ENCODE data around the gene ADA. TPM values are rescaled to one million over a fixed set of nuclear protein-coding genes. Genes with fewer than 3 reads are reported as not detected.
"Not testable (repeated sequence)": the region's sequence is repeated elsewhere in the genome, so short reads cannot be mapped to it uniquely, and the experiment has no call there.

Gene ADA
- 39.6 TPM for total RNA-seq
- 10 to 100 TPM; 28.1 to 41.3 (median 37.4) TPM for polyA plus RNA-seq

- peak within 1 kb of the TSS; percentile 99 for H3K4me3 ChIP-seq (ENCODE audit: low read depth, low read length)
Observed at GRCh38 chr20:44651684-44652423, at the start of gene ADA. ADA (minus strand) TSS chr20:44651699; CDS start chr20:44651607, 92 bp downstream.

DNA sequence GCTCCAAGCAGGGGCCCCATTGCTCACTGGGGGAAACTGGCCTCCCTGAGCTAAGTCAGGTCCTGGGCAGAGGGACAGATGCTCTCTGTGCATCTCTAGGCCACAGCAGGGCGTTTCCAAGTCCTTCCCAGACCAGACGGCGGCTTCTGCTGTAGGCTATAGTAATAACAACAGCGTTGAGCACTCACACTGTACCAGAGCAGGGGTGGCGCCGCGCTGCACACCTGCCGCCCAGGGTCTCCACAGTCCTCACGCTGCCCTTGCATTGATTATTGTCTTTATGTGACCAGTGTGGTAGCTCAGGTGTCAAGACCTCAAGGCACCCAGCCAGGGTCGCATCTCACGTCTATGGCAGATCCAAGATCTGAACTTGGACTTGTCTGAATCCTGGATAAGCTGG lies 48.8 kb upstream of the ADA start:
- H3K36me3 ChIP-seq (ENCODE audit: control insufficient read depth, insufficient read depth, low read length) = no peaks in the 10 kb centered on the region
- H3K4me3 Mint-ChIP-seq = no peak overlapping the region
- no peak overlapping the region for H3K27ac ChIP-seq (ENCODE audit: insufficient read depth, low read length, poor library complexity, severe bottlenecking)
- H3K27me3 ChIP-seq (ENCODE audit: control insufficient read depth, insufficient read depth, low read length) = no peaks in the 10 kb centered on the region
- H3K27ac Mint-ChIP-seq = peak overlapping the region in 1 of 3 donors; percentile 25
- H3K4me1 ChIP-seq (ENCODE audit: control insufficient read depth, insufficient read depth, low read length, poor library complexity, severe bottlenecking) = no peaks in the 10 kb centered on the region
- H3K4me1 Mint-ChIP-seq = no peaks in the 10 kb centered on the region
- H3K27me3 Mint-ChIP-seq = peaks cover 16% of the 10 kb centered on the region
- no peak for ATAC-seq (ENCODE audit: low read depth in 2 of 2)
- DNase-seq = no peak
- no peaks in the 10 kb centered on the region for H3K9me3 ChIP-seq (ENCODE audit: control insufficient read depth in 2 of 2, low read length in 2 of 2)
- no peak overlapping the region for H3K4me3 ChIP-seq (ENCODE audit: low read depth, low read length)
- no peaks in the 10 kb centered on the region for H3K9me3 Mint-ChIP-seq
- no peaks in the 10 kb centered on the region for H3K36me3 Mint-ChIP-seq

More at GRCh38 chr20:44651684-44652423, at the start of gene ADA:
- no peaks in the 10 kb centered on the region for H3K36me3 Mint-ChIP-seq
- no peaks in the 10 kb centered on the region for H3K27me3 ChIP-seq (ENCODE audit: control insufficient read depth, insufficient read depth, low read length)
- H3K4me1 ChIP-seq (ENCODE audit: control insufficient read depth, insufficient read depth, low read length, poor library complexity, severe bottlenecking) = peaks cover 48% of the 10 kb centered on the region
- H3K27ac Mint-ChIP-seq = peak within 1 kb of the TSS; percentile 92 to 98 (median 98)
- peak within 1 kb of the TSS; percentile 69 for H3K27ac ChIP-seq (ENCODE audit: insufficient read depth, low read length, poor library complexity, severe bottlenecking)
- H3K9me3 ChIP-seq (ENCODE audit: control insufficient read depth in 2 of 2, low read length in 2 of 2) = no peaks in the 10 kb centered on the region
- peaks cover 6 to 47% (median 25%) of the 10 kb centered on the region in 4 donors for H3K4me1 Mint-ChIP-seq
- H3K4me3 Mint-ChIP-seq = peak within 1 kb of the TSS; percentile 87 to 98 (median 91)
- DNase-seq = peak; percentile 36 to 62 (median 46)
- peaks cover 0 to 2% (median 0%) of the 10 kb centered on the region in 7 donors for H3K9me3 Mint-ChIP-seq
- no peaks in the 10 kb centered on the region for H3K36me3 ChIP-seq (ENCODE audit: control insufficient read depth, insufficient read depth, low read length)
- H3K27me3 Mint-ChIP-seq = no peaks in the 10 kb centered on the region
- peak; percentile 52 for ATAC-seq (ENCODE audit: low read depth in 2 of 2)

DNA sequence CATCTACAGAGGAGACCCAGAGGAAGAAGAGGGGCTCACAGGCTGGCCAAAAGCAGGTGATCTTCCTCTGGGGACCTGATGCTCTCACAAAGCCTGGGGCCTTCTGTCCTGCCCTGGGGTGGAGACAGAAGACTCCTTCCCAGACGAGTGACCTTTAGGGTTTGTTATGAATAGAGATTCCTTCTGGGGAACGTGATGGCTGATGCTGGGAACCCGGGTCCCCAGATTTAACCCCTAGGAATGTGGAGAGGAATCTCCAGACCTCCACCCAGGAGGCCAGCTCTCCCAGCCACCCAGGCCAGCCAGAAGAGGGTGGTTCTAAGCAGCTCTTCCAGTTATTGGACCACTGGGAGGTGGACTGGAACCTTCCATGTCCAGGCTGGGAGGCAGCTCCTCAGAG lies 46.9 kb upstream of the ADA start:
- H3K9me3 Mint-ChIP-seq = no peaks in the 10 kb centered on the region
- no peaks in the 10 kb centered on the region for H3K4me1 ChIP-seq (ENCODE audit: control insufficient read depth, insufficient read depth, low read length, poor library complexity, severe bottlenecking)
- H3K27me3 Mint-ChIP-seq = peaks cover 22% of the 10 kb centered on the region
- H3K36me3 Mint-ChIP-seq = no peaks in the 10 kb centered on the region
- no peak overlapping the region for H3K27ac Mint-ChIP-seq
- no peak overlapping the region for H3K4me3 Mint-ChIP-seq
- ATAC-seq (ENCODE audit: low read depth in 2 of 2) = no peak
- H3K27ac ChIP-seq (ENCODE audit: insufficient read depth, low read length, poor library complexity, severe bottlenecking) = no peak overlapping the region
- no peaks in the 10 kb centered on the region for H3K4me1 Mint-ChIP-seq
- DNase-seq = no peak
- H3K27me3 ChIP-seq (ENCODE audit: control insufficient read depth, insufficient read depth, low read length) = no peaks in the 10 kb centered on the region
- no peaks in the 10 kb centered on the region for H3K9me3 ChIP-seq (ENCODE audit: control insufficient read depth in 2 of 2, low read length in 2 of 2)
- no peaks in the 10 kb centered on the region for H3K36me3 ChIP-seq (ENCODE audit: control insufficient read depth, insufficient read depth, low read length)
- H3K4me3 ChIP-seq (ENCODE audit: low read depth, low read length) = no peak overlapping the region

- DNase-seq; H3K4me1 Mint-ChIP-seq; H3K36me3 Mint-ChIP-seq; H3K4me1 ChIP-seq (ENCODE audit: control insufficient read depth, insufficient read depth, low read length, poor library complexity, severe bottlenecking); H3K4me3 Mint-ChIP-seq; ATAC-seq (ENCODE audit: low read depth in 2 of 2); H3K9me3 Mint-ChIP-seq; H3K4me3 ChIP-seq (ENCODE audit: low read depth, low read length); H3K27ac Mint-ChIP-seq; H3K36me3 ChIP-seq (ENCODE audit: control insufficient read depth, insufficient read depth, low read length); H3K9me3 ChIP-seq (ENCODE audit: control insufficient read depth in 2 of 2, low read length in 2 of 2); H3K27me3 ChIP-seq (ENCODE audit: control insufficient read depth, insufficient read depth, low read length); H3K27ac ChIP-seq (ENCODE audit: insufficient read depth, low read length, poor library complexity, severe bottlenecking): not testable (repeated sequence)
- H3K27me3 Mint-ChIP-seq = peaks cover 28% of the 10 kb centered on the region
Observed at GRCh38 chr20:44697041-44697440, 45.5 kb upstream of the ADA start.

DNA sequence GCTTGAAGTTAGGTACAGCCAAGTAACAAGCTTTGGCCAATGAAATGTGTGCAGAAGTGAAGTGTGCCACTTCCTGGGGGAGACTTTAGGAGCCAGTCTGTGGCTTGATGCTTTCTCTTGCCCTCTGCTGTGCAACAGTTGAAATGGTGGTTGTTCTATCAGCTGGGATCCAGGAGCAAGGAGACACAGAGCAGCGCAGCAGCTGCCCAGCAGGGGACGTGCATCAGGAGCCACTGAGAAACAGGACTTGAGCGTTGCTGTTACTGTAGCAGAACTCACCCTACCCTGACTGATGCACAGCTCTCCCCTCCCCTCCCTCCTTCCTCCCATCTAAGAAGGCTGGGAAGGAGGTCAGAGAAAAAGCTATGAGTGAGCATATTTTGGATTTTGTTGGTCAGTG lies 44.8 kb upstream of the ADA start:
- Mint-ChIP-seq H3K9me3 (no peaks in the 10 kb centered on the region), H3K27me3 (peaks cover 30% of the 10 kb centered on the region), H3K4me3 (no peak overlapping the region), H3K36me3 (no peaks in the 10 kb centered on the region), H3K27ac (no peak overlapping the region), H3K4me1 (peaks cover 0 to 1% (median 0%) of the 10 kb centered on the region in 4 donors)
- Histone ChIP-seq H3K4me1 (ENCODE audit: control insufficient read depth, insufficient read depth, low read length, poor library complexity, severe bottlenecking) (no peaks in the 10 kb centered on the region), H3K9me3 (ENCODE audit: control insufficient read depth in 2 of 2, low read length in 2 of 2) (no peaks in the 10 kb centered on the region), H3K4me3 (ENCODE audit: low read depth, low read length) (no peak overlapping the region), H3K27ac (ENCODE audit: insufficient read depth, low read length, poor library complexity, severe bottlenecking) (no peak overlapping the region), H3K27me3 (ENCODE audit: control insufficient read depth, insufficient read depth, low read length) (peaks cover 2% of the 10 kb centered on the region), H3K36me3 (ENCODE audit: control insufficient read depth, insufficient read depth, low read length) (no peaks in the 10 kb centered on the region)
- ATAC-seq (ENCODE audit: low read depth in 2 of 2) (no peak), DNase-seq (no peak)

DNA sequence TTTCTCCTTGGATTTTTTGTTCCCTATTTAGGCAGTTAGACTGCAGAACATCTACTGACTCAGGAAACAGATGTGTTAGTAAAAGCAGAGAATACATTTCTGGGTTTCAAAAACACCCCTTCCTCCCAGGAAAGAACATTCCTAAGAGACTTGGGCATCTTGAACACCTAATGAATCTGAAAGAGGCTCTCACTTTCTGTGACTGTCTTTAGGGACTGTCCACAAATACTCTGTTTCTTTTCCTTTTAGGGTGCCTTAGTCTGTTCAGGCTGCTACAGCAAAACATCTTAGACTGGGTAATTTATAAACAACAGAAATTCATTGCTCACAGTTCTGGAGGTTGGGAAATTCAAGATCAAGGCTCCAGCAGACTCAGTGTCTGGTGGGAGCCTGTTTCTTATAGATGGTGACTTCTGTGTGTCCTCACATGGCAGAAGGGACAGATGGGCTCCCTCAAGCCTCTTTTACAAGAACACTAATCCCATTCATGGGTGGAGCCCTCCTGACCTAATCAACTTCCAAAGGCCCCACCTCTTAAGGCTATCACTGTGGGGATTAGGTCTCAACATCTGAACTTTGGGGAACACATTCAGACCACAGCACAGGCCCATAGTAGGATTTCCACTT lies 44.3 kb upstream of the ADA start:
- Mint-ChIP-seq H3K9me3 (peaks cover 0 to 2% (median 0%) of the 10 kb centered on the region in 7 donors), H3K27ac (no peak overlapping the region), H3K4me1 (peaks cover 0 to 4% (median 0%) of the 10 kb centered on the region in 4 donors), H3K36me3 (no peaks in the 10 kb centered on the region), H3K4me3 (no peak overlapping the region), H3K27me3 (peaks cover 30% of the 10 kb centered on the region)
- Histone ChIP-seq H3K4me1 (ENCODE audit: control insufficient read depth, insufficient read depth, low read length, poor library complexity, severe bottlenecking) (no peaks in the 10 kb centered on the region), H3K9me3 (ENCODE audit: control insufficient read depth in 2 of 2, low read length in 2 of 2) (no peaks in the 10 kb centered on the region), H3K27me3 (ENCODE audit: control insufficient read depth, insufficient read depth, low read length) (peaks cover 2% of the 10 kb centered on the region), H3K4me3 (ENCODE audit: low read depth, low read length) (no peak overlapping the region), H3K36me3 (ENCODE audit: control insufficient read depth, insufficient read depth, low read length) (no peaks in the 10 kb centered on the region), H3K27ac (ENCODE audit: insufficient read depth, low read length, poor library complexity, severe bottlenecking) (no peak overlapping the region)
- no peak for ATAC-seq (ENCODE audit: low read depth in 2 of 2)
- DNase-seq = no peak

- H3K4me3 ChIP-seq (ENCODE audit: low read depth, low read length) = no peak overlapping the region
- no peaks in the 10 kb centered on the region for H3K36me3 ChIP-seq (ENCODE audit: control insufficient read depth, insufficient read depth, low read length)
- DNase-seq = no peak
- Mint-ChIP-seq H3K27ac (no peak overlapping the region), H3K27me3 (peaks cover 30% of the 10 kb centered on the region), H3K9me3 (peaks cover 0 to 2% (median 0%) of the 10 kb centered on the region in 7 donors), H3K36me3 (no peaks in the 10 kb centered on the region), H3K4me1 (peaks cover 0 to 4% (median 0%) of the 10 kb centered on the region in 4 donors), H3K4me3 (no peak overlapping the region)
- peaks cover 2% of the 10 kb centered on the region for H3K27me3 ChIP-seq (ENCODE audit: control insufficient read depth, insufficient read depth, low read length)
- H3K27ac ChIP-seq (ENCODE audit: insufficient read depth, low read length, poor library complexity, severe bottlenecking) = no peak overlapping the region
- no peak for ATAC-seq (ENCODE audit: low read depth in 2 of 2)
- no peaks in the 10 kb centered on the region for H3K4me1 ChIP-seq (ENCODE audit: control insufficient read depth, insufficient read depth, low read length, poor library complexity, severe bottlenecking)
- no peaks in the 10 kb centered on the region for H3K9me3 ChIP-seq (ENCODE audit: control insufficient read depth in 2 of 2, low read length in 2 of 2)
Observed at GRCh38 chr20:44695295-44695673, 43.8 kb upstream of the ADA start.

Data from CD4-positive, CD25-positive, alpha-beta regulatory T cell (primary cell).